GM18505 (cell line): ENCODE data around the gene IL17C.
A peak's percentile ranks its signal among the peaks of the same experiment; 100 is the strongest.
"Not testable (repeated sequence)": the region's sequence is repeated elsewhere in the genome, so short reads cannot be mapped to it uniquely, and the experiment has no call there.

Source experiments
- ATAC-seq: cut with Tn5 transposase; IDR thresholded peaks from one replicate; pipeline ENCODE4 v1.9.1; 2021; ENCODE audit not compliant: unreplicated experiment
- POLR2A ChIP-seq: IDR thresholded peaks from 4 replicates; pipeline ENCODE4 v1.6.1; 2011; ENCODE audit warnings: borderline replicate concordance; ENCODE audit not compliant: insufficient read depth, insufficient read length; ENCODE audit errors: extremely low read depth

Gene IL17C

GRCh38 chr16:88657371-88657770 lies 19.0 kb downstream of the IL17C start:
- no peak for TF ChIP-seq POLR2A
- ATAC-seq, result no peak

- no peak for ATAC-seq
- no peak for TF ChIP-seq POLR2A
Observed at GRCh38 chr16:88658714-88659113, 20.3 kb downstream of the IL17C start.

- no peak for TF ChIP-seq POLR2A
- no peak for ATAC-seq
Observed at GRCh38 chr16:88659160-88659559, 20.8 kb downstream of the IL17C start.

- ATAC-seq, result no peak
- no peak for TF ChIP-seq POLR2A
Observed at GRCh38 chr16:88661468-88661867, 23.1 kb downstream of the IL17C start.

- TF ChIP-seq POLR2A, result no peak
- ATAC-seq, result peak; percentile 5
Observed at GRCh38 chr16:88662222-88662842, 24.0 kb downstream of the IL17C start.

GRCh38 chr16:88662843-88663606 lies 24.7 kb downstream of the IL17C start, which contains the start of gene MVD:
TSS of gene MVD (minus strand) at chr16:88663091. CDS start at chr16:88663080, 11 bp downstream.
- TF ChIP-seq POLR2A, result peak; percentile 89
- peak; percentile 96 for ATAC-seq

GRCh38 chr16:88665148-88665547 lies 26.8 kb downstream of the IL17C start:
- ATAC-seq, result no peak
- no peak for TF ChIP-seq POLR2A

- no peak for ATAC-seq
- TF ChIP-seq POLR2A, result no peak
Observed at GRCh38 chr16:88665570-88665969, 27.2 kb downstream of the IL17C start.

- TF ChIP-seq POLR2A, result no peak
- no peak for ATAC-seq
Observed at GRCh38 chr16:88667461-88667860, 29.1 kb downstream of the IL17C start.

- not testable (repeated sequence) for ATAC-seq
Observed at GRCh38 chr16:88669493-88669892, 31.1 kb downstream of the IL17C start.

GRCh38 chr16:88669980-88670379 lies 31.6 kb downstream of the IL17C start:
- no peak for TF ChIP-seq POLR2A
- ATAC-seq, result no peak

- no peak for TF ChIP-seq POLR2A
- no peak for ATAC-seq
Observed at GRCh38 chr16:88671806-88672205, 33.4 kb downstream of the IL17C start.

GRCh38 chr16:88672776-88673175 lies 34.4 kb downstream of the IL17C start:
- ATAC-seq, result no peak
- no peak for TF ChIP-seq POLR2A

- no peak for TF ChIP-seq POLR2A
- no peak for ATAC-seq
Observed at GRCh38 chr16:88673716-88674379, 35.5 kb downstream of the IL17C start.
